ENCODE measurements around the gene ANKEF1.
A peak's percentile ranks its signal among the peaks of the same experiment; 100 is the strongest.
"Not testable (repeated sequence)": the region's sequence is repeated elsewhere in the genome, so short reads cannot be mapped to it uniquely, and the experiment has no call there.

Gene ANKEF1

GRCh38 chr20:10033905-10034650 lies 709 bp upstream of the ANKEF1 start:
- no peak for DNase-seq (ENCODE audit: low read depth)

- DNase-seq (ENCODE audit: low read depth) = not testable (repeated sequence)
These were observed 1.5 kb downstream of the ANKEF1 start for GRCh38 chr20:10036321-10036720.

GRCh38 chr20:10040070-10040975 lies 5.5 kb downstream of the ANKEF1 start:
- DNase-seq (ENCODE audit: low read depth) = peak; percentile 50

GRCh38 chr20:10042086-10042485 lies 7.3 kb downstream of the ANKEF1 start:
- DNase-seq (ENCODE audit: low read depth) = no peak

- DNase-seq (ENCODE audit: low read depth) = peak; percentile 33
These were observed 12.6 kb downstream of the ANKEF1 start for GRCh38 chr20:10047427-10047826.

- DNase-seq (ENCODE audit: low read depth) = no peak
These were observed 16.4 kb downstream of the ANKEF1 start for GRCh38 chr20:10051185-10051584.

GRCh38 chr20:10059006-10059405 lies 24.2 kb downstream of the ANKEF1 start:
- DNase-seq (ENCODE audit: low read depth) = no peak

- peak; percentile 6 for DNase-seq (ENCODE audit: low read depth)
These were observed 25.4 kb downstream of the ANKEF1 start for GRCh38 chr20:10060226-10060625.

GRCh38 chr20:10061641-10062040 lies 26.9 kb downstream of the ANKEF1 start:
- no peak for DNase-seq (ENCODE audit: low read depth)

GRCh38 chr20:10063482-10063881 lies 28.7 kb downstream of the ANKEF1 start:
- no peak for DNase-seq (ENCODE audit: low read depth)

- DNase-seq (ENCODE audit: low read depth) = peak; percentile 49
These were observed 29.8 kb downstream of the ANKEF1 start for GRCh38 chr20:10064611-10065010.

GRCh38 chr20:10065154-10065833 lies 30.5 kb downstream of the ANKEF1 start:
- DNase-seq (ENCODE audit: low read depth) = no peak

- DNase-seq (ENCODE audit: low read depth) = peak; percentile 71
These were observed 32.5 kb downstream of the ANKEF1 start for GRCh38 chr20:10067321-10067720.

GRCh38 chr20:10074513-10074912 lies 39.7 kb downstream of the ANKEF1 start:
- DNase-seq (ENCODE audit: low read depth) = peak; percentile 93

GRCh38 chr20:10075606-10076005 lies 40.8 kb downstream of the ANKEF1 start:
- no peak for DNase-seq (ENCODE audit: low read depth)

GRCh38 chr20:10076126-10077080 lies 41.6 kb downstream of the ANKEF1 start:
- no peak for DNase-seq (ENCODE audit: low read depth)

- no peak for DNase-seq (ENCODE audit: low read depth)
These were observed 42.3 kb downstream of the ANKEF1 start for GRCh38 chr20:10077081-10077471.

GRCh38 chr20:10077886-10078285 lies 43.1 kb downstream of the ANKEF1 start:
- DNase-seq (ENCODE audit: low read depth) = no peak

- DNase-seq (ENCODE audit: low read depth) = no peak
These were observed 43.6 kb downstream of the ANKEF1 start for GRCh38 chr20:10078403-10078802.

- peak; percentile 98 for DNase-seq (ENCODE audit: low read depth)
These were observed 45.2 kb downstream of the ANKEF1 start for GRCh38 chr20:10079964-10080363.

- no peak for DNase-seq (ENCODE audit: low read depth)
These were observed 45.8 kb downstream of the ANKEF1 start for GRCh38 chr20:10080574-10080973.
